GM21825 (cell line): Measurements from ENCODE around the gene KANSL2.
"Not testable (repeated sequence)": the region's sequence is repeated elsewhere in the genome, so short reads cannot be mapped to it uniquely, and the experiment has no call there.

Experiments
- ATAC-seq: cut with Tn5 transposase; IDR thresholded peaks from one replicate; pipeline ENCODE4 v1.9.1; 2021; ENCODE audit warnings: mild to moderate bottlenecking, moderate library complexity; ENCODE audit not compliant: unreplicated experiment

KANSL2 gene

GRCh38 chr12:48686037-48686595 lies 4.1 kb upstream of the KANSL2 start:
- ATAC-seq = no peak

GRCh38 chr12:48683534-48683933 lies 1.5 kb upstream of the KANSL2 start:
- no peak for ATAC-seq

GRCh38 chr12:48682927-48683326 lies 889 bp upstream of the KANSL2 start:
- no peak for ATAC-seq

GRCh38 chr12:48682533-48682905 lies 481 bp upstream of the KANSL2 start:
- ATAC-seq = not testable (repeated sequence)

- ATAC-seq = no peak
Measured at GRCh38 chr12:48681399-48681709, 684 bp downstream of the KANSL2 start.

- ATAC-seq = no peak
Measured at GRCh38 chr12:48680861-48681260, 1.2 kb downstream of the KANSL2 start.

GRCh38 chr12:48678551-48679185 lies 3.4 kb downstream of the KANSL2 start:
- ATAC-seq = no peak

- no peak for ATAC-seq
Measured at GRCh38 chr12:48671231-48671856, 10.7 kb downstream of the KANSL2 start.

- ATAC-seq = no peak
Measured at GRCh38 chr12:48668996-48669395, 13.0 kb downstream of the KANSL2 start.

- ATAC-seq = no peak
Measured at GRCh38 chr12:48659863-48660262, 22.2 kb downstream of the KANSL2 start.

- ATAC-seq = no peak
Measured at GRCh38 chr12:48651681-48652080, 30.4 kb downstream of the KANSL2 start.

- not testable (repeated sequence) for ATAC-seq
Measured at GRCh38 chr12:48645354-48645753, 36.7 kb downstream of the KANSL2 start.

- ATAC-seq = no peak
Measured at GRCh38 chr12:48643011-48643410, 39.0 kb downstream of the KANSL2 start.

GRCh38 chr12:48641752-48642555 lies 40.1 kb downstream of the KANSL2 start:
- not testable (repeated sequence) for ATAC-seq

GRCh38 chr12:48640854-48641253 lies 41.2 kb downstream of the KANSL2 start:
- no peak for ATAC-seq

GRCh38 chr12:48640428-48640827 lies 41.6 kb downstream of the KANSL2 start:
- no peak for ATAC-seq

GRCh38 chr12:48631071-48631470 lies 51.0 kb downstream of the KANSL2 start:
- ATAC-seq = no peak

- no peak for ATAC-seq
Measured at GRCh38 chr12:48630346-48630745, 51.7 kb downstream of the KANSL2 start.

- no peak for ATAC-seq
Measured at GRCh38 chr12:48629541-48629940, 52.5 kb downstream of the KANSL2 start.

GRCh38 chr12:48627556-48627955 lies 54.5 kb downstream of the KANSL2 start:
- ATAC-seq = no peak

GRCh38 chr12:48622997-48623396 lies 59.0 kb downstream of the KANSL2 start:
- not testable (repeated sequence) for ATAC-seq

GRCh38 chr12:48618541-48618940 lies 63.5 kb downstream of the KANSL2 start:
- ATAC-seq = no peak
